Activated CD4-positive, CD25-positive, alpha-beta regulatory T cell treated with anti-CD3 and anti-CD28 coated beads, Interleukin-2, amount 50 U/mL, for 16 hours (primary cell): Measurements from ENCODE around the gene CHEK2.
"Not testable (repeated sequence)": the region's sequence is repeated elsewhere in the genome, so short reads cannot be mapped to it uniquely, and the experiment has no call there.

Source experiments
- DNase-seq: peaks from one replicate; pipeline ENCODE4 v3.0.0-alpha.2; 2020; ENCODE audit warnings: low read depth, low spot score

The CHEK2 gene

GRCh38 chr22:28693041-28693760 lies 48.4 kb downstream of the CHEK2 start:
- DNase-seq: not testable (repeated sequence)

GRCh38 chr22:28689796-28690195 lies 51.8 kb downstream of the CHEK2 start:
- not testable (repeated sequence) for DNase-seq

DNA sequence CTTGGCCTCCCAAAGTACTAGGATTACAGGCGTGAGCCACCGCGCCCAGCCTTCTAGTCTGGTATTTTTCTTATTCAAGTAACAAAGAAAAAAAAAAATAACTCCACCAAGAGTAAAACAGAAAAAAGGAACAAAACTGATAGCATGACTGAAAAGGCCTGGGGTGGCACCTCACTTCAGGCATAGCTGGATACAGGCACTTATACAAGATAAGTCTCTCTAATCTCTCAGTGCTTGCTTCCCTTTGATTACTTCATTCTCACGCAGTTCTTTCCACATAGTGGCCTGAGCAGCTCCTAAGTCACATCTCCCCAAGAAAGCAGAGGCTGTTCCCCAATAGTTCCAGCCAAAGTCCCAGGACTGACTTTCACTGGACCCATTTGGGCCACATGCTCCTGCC lies 58.7 kb downstream of the CHEK2 start:
- not testable (repeated sequence) for DNase-seq

GRCh38 chr22:28680813-28681490 lies 60.7 kb downstream of the CHEK2 start:
- not testable (repeated sequence) for DNase-seq

DNA sequence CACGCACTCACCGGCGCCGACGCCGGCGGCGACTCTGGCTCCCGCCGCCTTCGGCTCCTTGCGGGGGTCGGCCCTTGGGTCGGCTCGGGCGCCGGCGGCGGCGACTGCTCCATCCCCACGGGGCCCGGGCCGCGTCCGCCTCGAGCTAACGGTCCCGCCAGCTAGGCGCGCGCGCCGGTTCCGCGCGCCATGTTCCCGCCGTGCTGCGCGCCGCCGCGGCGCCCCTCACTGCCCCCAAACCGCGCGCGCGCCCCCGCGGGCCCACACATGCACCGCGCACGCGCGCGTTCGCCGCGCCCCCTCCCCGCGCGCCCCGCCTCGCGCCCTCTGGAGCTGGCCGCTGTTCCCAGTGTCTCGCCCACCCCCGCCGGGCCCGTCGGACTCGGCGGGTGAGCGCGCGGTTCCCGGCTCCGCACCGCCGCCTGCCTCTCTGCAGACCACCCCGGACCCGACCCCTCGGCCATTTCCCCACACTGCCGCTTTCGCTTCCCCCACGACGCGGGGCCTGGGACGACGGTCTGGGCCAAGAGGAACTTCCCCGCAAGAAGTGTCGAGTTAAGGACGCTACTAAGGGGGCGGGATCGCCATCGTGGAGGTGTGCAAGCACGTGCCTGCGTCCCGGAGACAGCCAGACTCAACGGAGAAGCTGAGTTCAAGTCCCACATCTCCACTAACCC lies 61.9 kb downstream of the CHEK2 start, which contains the start of gene TTC28:
TSS of gene TTC28 (minus strand) at position 230 of the 677 bp plus-strand sequence. CDS start at position 113, 117 bp downstream.
- DNase-seq: not testable (repeated sequence)

GRCh38 chr22:28678778-28679610 lies 62.6 kb downstream of the CHEK2 start:
- DNase-seq: not testable (repeated sequence)

- DNase-seq: not testable (repeated sequence)
These were observed 63.5 kb downstream of the CHEK2 start for GRCh38 chr22:28678170-28678569.

DNA sequence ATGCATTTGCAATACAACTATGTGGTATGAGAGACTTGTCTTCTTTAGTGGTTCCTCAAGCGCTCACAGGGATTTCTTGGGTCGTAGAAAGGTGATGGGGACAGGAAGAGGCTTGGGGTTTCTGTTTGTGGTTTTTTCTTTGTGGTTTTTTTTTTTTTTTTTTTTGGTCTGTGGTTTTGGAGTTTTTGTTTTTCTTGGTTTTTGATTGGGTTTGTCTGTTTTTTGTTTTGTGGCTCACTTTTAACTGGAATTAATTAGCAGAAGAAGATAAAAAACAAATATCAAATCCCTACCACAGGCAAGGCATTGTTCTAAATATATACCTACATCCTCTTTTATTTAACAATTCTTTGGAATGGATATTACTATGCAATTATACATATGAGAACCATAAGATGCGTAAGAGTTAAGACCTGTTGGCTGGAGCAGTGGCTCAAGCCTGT lies 67.5 kb downstream of the CHEK2 start:
- no peak for DNase-seq

DNA sequence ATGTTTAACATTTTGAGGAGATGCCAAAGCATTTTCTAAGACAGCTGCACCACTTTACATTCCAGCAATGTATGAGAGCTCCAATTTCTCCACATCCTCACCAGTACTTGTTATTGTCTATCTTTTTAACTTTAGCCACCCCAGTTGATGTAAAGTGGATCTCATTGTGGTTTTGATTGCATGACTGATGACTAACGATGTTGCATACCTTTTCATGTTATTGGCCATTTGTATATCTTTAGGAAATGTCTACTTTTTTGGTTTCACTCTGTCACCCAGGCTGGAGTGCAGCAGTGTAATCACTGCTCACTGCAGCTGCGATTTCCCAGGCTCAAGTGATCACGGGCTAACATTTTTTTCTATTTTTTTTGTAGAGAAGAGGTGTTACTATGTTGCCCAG lies 70.9 kb downstream of the CHEK2 start:
- DNase-seq: no peak

DNA sequence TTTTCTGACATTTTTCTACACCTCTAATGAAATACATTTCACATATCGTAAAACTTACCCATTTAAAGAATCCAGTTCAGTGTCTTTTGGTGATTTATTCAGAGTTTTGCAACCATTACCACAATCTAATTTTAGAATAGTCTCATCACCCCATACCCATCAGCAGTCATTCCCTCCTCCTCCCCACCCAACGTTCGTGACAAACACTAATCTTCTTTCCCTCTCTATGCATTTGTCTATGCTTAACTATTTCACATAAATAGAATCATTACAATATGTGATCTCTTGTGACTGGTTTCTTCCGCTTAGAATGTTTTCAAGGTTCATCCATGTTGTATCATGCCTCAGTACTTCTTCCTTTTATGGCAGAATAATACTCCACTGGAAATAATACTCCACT lies 71.5 kb downstream of the CHEK2 start:
- DNase-seq: no peak

- no peak for DNase-seq
These were observed 72.2 kb downstream of the CHEK2 start for GRCh38 chr22:28669387-28669786.

DNA sequence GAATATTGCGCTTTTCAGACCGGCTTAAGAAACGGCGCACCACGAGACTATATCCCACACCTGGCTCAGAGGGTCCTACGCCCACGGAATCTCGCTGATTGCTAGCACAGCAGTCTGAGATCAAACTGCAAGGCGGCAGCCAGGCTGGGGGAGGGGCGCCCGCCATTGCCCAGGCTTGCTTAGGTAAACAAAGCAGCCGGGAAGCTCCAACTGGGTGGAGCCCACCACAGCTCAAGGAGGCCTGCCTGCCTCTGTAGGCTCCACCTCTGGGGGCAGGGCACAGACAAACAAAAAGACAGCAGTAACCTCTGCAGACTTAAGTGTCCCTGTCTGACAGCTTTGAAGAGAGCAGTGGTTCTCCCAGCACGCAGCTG lies 78.1 kb downstream of the CHEK2 start:
- not testable (repeated sequence) for DNase-seq

- DNase-seq: no peak
These were observed 83.2 kb downstream of the CHEK2 start for GRCh38 chr22:28658448-28658847.

DNA sequence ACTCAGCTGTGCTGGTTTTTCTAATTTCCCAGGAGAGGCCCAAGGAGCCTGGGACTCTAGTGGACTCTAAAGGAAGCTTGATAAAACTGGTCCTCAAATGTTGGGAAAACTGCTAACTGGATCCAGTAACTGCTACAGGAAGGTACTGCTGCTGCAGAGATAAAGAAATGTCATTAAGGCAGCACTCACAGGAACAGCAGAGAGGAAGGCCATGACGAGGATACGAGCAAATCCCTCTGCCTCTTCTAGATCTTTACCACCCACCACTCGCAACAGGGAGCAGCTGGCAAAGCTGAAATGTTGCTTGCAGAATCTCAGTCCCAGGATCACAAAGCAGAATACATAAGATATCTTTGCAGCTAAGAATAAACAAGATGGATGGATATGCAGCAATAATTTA lies 85.4 kb downstream of the CHEK2 start:
- no peak for DNase-seq

- no peak for DNase-seq
These were observed 91.2 kb downstream of the CHEK2 start for GRCh38 chr22:28650463-28650862.

DNA sequence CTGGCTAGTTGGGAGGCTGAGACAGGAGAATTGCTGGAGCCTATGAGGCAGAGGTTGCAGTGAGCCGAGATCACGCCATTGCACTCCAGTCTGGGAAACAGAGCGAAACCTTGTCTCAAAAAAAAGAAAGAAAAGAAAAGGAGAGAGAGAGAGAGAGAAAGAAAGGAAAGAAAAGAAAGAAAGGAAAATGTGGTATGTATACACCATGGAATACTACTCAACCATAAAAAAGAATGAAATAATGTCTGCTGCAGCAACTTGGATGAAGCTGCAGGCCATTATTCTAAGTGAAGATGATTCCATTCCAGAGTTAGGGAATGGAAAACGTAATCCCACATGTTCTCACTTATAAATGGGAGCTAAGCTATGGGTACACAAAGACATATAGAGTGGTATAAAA lies 92.8 kb downstream of the CHEK2 start:
- no peak for DNase-seq

DNA sequence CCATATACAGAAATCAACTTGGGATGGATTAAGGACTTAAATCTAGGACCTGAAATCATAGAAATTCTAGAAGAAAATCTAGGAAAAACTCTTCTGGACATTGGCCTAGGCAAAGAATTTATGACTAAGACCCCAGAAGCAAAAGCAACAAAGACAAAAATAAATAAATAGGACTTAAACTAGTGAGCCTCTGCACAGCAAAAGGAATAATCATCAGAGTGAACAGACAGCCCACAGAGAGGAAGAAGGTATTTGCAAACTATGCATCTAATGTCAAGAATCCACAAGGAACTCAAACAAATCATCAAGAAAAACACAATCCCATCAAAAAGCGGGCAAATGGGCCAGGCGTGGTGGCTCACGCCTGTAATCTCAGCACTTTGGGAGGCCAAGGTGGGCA lies 94.4 kb downstream of the CHEK2 start:
- no peak for DNase-seq

- no peak for DNase-seq
These were observed 102.3 kb downstream of the CHEK2 start for GRCh38 chr22:28639321-28639720.
